ENCODE results near the gene NOL9. TPM values are rescaled to one million over a fixed set of nuclear protein-coding genes. Genes with fewer than 3 reads are reported as not detected.

The NOL9 gene
- polyA plus RNA-seq, 3 donors = 2.8 to 5.8 (median 5.2) TPM

Other genes with a start within 250 kb of the NOL9 start
- 10 to 100 TPM in 2 of 3 donors, 1 to 10 TPM in 1; 6.5 to 13.8 (median 11.0) TPM for gene ACOT7, start 160.7 kb downstream of the NOL9 start, polyA plus RNA-seq
- under 1 TPM in 2 of 3 donors, not detected in 1; 0.01 to 0.18 TPM for gene HES2, start 134.6 kb downstream of the NOL9 start, polyA plus RNA-seq
- gene ESPN, start 129.7 kb downstream of the NOL9 start, polyA plus RNA-seq = 1 to 10 TPM in 1 of 3 donors, under 1 TPM in 2; 0.20 to 1.2 (median 0.28) TPM
- 10 to 100 TPM in 2 of 3 donors, 1 to 10 TPM in 1; 2.6 to 18.1 (median 10.1) TPM for gene TNFRSF25, start 88.3 kb downstream of the NOL9 start, polyA plus RNA-seq
- gene PLEKHG5, start 62.8 kb downstream of the NOL9 start, polyA plus RNA-seq = 10 to 100 TPM in 1 of 3 donors, 1 to 10 TPM in 2; 1.7 to 16.8 (median 9.4) TPM
- under 1 TPM in 1 of 3 donors, not detected in 2; 0.12 TPM for gene TAS1R1, start 794 bp upstream of the NOL9 start, polyA plus RNA-seq
- 10 to 100 TPM; 19.0 to 31.4 (median 19.3) TPM for gene ZBTB48, start 25.5 kb upstream of the NOL9 start, polyA plus RNA-seq
- gene KLHL21, start 48.4 kb upstream of the NOL9 start, polyA plus RNA-seq = 10 to 100 TPM; 14.5 to 39.0 (median 30.2) TPM
- 10 to 100 TPM in 2 of 3 donors, 1 to 10 TPM in 1; 5.2 to 13.3 (median 11.1) TPM for gene PHF13, start 59.2 kb upstream of the NOL9 start, polyA plus RNA-seq
- gene THAP3, start 70.4 kb upstream of the NOL9 start, polyA plus RNA-seq = 10 to 100 TPM; 17.8 to 20.8 (median 20.1) TPM
- 10 to 100 TPM; 14.1 to 25.4 (median 21.1) TPM for gene DNAJC11, start 147.3 kb upstream of the NOL9 start, polyA plus RNA-seq
- 100 to 1,000 TPM in 1 of 3 donors, 10 to 100 TPM in 2; 25.7 to 111 (median 60.2) TPM for gene CAMTA1, start 230.9 kb upstream of the NOL9 start, polyA plus RNA-seq

All from adipose tissue (tissue), 3 donors.